ENCODE results near the gene IZUMO4.

Gene IZUMO4

DNA sequence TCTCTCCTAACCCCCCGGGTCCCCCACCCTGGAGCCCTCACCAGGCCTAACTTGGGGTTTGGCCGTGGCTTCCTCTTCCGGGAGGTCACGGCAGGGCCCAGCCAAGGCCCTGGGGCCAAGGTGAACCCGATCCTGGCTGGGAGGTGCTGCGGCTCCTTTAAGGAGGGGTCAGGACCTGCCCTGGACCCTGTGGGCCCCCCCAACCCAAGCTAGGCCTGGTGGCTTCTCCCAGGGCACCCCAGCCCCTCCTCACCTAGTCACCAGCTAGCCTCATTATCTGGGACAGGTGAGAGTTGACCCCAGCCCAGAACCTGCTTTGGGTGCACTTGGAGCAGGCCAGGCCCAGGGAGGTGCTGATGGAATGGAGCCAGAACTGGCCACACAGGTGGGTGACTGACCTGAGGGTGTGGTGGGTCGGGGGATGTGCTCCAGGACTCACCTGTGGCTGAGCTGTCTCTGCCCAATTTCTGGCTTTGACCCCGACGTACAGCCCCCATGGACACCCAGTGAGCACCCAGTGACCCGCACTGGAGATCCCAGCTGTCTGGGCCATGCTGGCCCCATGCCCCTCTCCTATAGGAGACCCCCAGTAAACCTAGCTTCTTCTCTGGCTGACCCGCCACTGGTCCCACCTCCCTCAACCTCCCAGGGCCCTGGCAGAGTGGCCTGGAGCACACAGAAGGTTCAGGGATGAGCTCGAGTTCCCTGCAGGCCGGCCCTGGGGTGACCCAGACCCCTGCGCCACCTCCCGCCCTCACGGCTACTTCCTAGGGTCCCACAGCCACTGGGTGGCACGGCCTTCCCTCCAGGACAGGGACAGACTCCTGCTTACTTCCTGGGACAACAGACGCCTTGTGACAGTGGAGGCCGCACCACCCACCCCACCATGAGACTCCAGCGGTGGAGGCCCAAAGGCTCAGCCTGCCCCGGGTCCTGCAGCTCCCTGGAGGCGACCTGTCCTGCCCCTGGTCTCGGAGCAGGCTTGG, 38.9 kb upstream of the IZUMO4 start:
- H3K4me1 ChIP-seq: peaks cover 72 to 90% (median 84%) of the 10 kb centered on the region in 10 experiments
- no peak for TF ChIP-seq Cebpa-rat (IDR thresholded peaks at IDR 0.05)
- H3K9ac ChIP-seq: peak overlapping the region; percentile 11 to 95 (median 29); a peak in 17 of 22 replicates
- H3K4me2 ChIP-seq: peak overlapping the region; percentile 58 to 100 (median 99)
- peak overlapping the region; percentile 33 to 97 (median 69); a peak in 19 of 22 replicates for H3K27ac ChIP-seq
- no peaks in the 10 kb centered on the region for H3K27me3 ChIP-seq
- no peaks in the 10 kb centered on the region for H4K20me1 ChIP-seq
- H3K9me3 ChIP-seq (replicated peaks in 1 of 11): no peaks in the 10 kb centered on the region
- H3K4me3 ChIP-seq: no peak overlapping the region
- H3K36me3 ChIP-seq: no peaks in the 10 kb centered on the region

DNA sequence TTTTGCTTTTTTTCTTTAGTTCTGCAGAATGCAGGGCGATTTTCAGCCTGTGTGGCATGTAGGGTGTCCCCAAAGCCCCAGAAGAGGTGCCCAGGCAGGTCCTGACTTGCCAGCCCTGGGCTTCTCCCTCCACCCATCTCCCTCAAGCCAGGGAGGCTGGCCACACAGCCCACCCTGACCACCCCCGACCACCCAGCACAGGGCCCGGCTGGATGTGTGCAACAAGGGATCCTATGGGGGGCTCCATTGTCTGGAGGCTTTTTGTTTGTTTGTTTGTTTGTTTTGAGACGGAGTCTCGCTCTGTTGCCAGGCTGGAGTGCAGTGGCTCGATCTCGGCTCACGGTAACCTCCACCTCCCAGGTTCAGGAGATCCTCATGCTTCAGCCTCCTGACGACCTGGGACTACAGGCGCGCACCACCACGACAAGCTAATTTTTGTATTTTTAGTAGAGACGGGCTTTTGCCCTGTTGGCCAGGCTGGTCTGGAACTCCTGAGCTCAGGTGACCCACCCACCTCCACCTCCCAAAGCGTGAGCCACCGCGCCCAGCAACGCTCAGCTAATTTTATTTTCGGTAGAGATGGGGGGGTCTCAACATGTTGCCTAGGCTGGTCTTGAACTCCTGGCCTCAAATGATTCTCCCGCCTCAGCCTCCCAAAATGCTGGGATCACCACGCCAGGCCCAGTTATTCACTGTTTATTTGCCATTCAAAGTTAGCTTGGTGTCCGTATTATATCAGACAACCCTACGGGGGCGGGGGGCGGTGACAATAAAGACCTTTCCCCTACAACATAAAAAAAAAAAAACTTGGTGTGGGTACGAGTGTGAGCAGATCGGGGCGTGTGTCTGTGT, 37.9 kb upstream of the IZUMO4 start:
- peak overlapping the region; percentile 80 to 95 (median 89); a peak in 19 of 22 replicates for H3K9ac ChIP-seq
- no peak for TF ChIP-seq Cebpa-rat (IDR thresholded peaks at IDR 0.05)
- H3K4me2 ChIP-seq: peak overlapping the region; percentile 96 to 100 (median 99)
- H3K4me1 ChIP-seq: peaks cover 74 to 93% (median 91%) of the 10 kb centered on the region in 10 experiments
- peak overlapping the region; percentile 80 to 97 (median 92); a peak in 21 of 22 replicates for H3K27ac ChIP-seq
- H3K36me3 ChIP-seq: no peaks in the 10 kb centered on the region
- no peaks in the 10 kb centered on the region for H4K20me1 ChIP-seq
- no peaks in the 10 kb centered on the region for H3K9me3 ChIP-seq (replicated peaks in 1 of 11)
- H3K4me3 ChIP-seq: peak overlapping the region in 2 of 10 experiments; percentile 68 to 71; a peak in 2 of 20 replicates
- no peaks in the 10 kb centered on the region for H3K27me3 ChIP-seq

DNA sequence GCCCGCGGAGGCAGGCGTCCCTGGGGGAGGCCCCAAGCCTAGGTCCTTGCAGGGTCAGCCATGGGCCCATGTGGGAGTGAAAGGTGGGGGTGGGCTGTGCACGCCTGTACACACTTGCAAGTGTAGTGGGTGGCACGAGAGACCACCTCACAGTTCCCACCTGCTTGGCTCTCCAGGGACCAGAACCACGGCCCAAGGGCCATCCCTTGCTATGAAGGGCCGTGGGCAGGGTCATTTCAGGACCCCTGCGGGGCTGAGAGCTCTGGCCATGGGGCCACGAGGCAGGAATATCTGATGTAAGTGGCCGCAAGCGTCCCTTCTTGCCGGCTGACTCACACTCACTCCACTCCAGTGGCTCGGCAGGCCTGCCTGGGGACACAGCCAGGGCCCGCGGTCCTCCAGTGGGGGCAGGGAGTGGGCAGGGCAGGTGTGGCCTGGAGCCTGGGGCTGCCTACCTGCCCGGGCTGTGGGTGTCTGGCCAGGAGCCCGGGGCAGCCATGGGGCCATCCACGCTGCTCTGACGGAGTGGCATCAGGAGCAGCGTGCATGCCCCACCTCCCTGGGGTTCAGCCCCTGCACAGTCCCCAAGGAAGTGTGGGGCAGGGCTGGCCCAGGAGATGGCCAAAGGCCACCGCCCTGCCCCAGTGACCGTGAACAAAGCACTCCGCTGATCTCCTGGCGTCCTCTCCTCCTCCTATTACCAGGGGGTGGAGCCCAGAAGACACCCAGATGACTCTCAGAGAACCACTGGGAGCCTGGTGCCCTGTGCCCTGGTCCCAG, 37.1 kb upstream of the IZUMO4 start:
- H3K4me3 ChIP-seq: peak overlapping the region; percentile 55 to 80 (median 68); a peak in 17 of 20 replicates
- no peak for TF ChIP-seq Cebpa-rat (IDR thresholded peaks at IDR 0.05)
- no peaks in the 10 kb centered on the region for H3K9me3 ChIP-seq (replicated peaks in 1 of 11)
- H3K4me1 ChIP-seq: peaks cover 77 to 93% (median 92%) of the 10 kb centered on the region in 10 experiments
- H3K27ac ChIP-seq: peak overlapping the region; percentile 80 to 97 (median 92)
- peak overlapping the region; percentile 80 to 95 (median 89) for H3K9ac ChIP-seq
- H3K36me3 ChIP-seq: no peaks in the 10 kb centered on the region
- no peaks in the 10 kb centered on the region for H3K27me3 ChIP-seq
- H3K4me2 ChIP-seq: peak overlapping the region; percentile 96 to 100 (median 99)
- no peaks in the 10 kb centered on the region for H4K20me1 ChIP-seq

DNA sequence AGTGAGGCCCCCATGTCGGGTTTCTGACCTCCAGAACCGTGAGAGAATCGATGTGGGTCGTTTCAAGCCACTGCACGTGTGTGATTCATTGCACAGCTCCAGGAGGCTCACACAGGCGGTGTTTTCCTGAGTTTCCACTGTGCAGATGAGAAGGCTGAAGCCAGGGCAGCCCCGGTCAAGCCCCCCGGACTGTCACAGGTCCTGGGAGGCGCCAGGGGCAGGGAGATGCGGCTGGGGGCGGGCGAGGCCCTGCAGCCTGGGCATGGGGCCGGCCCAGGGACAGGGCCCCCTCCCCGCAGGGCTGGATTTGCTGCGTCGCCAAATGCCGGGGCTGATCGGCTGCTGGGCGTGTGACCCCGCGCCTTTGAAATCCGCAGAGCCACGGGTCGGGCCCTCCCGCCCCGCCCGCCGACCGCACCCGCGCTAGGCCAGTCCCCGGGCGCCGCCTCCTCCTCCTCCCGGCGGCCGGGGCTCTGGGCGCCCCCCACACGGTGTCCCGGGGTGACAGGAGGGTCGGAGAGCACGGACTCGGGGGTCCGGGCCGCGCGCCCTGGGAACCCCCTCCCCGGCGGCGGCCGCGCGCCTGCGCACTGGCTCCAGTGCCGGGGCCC, 35.7 kb upstream of the IZUMO4 start:
- peak overlapping the region; percentile 55 to 80 (median 68) for H3K4me3 ChIP-seq
- peaks cover 68 to 87% (median 84%) of the 10 kb centered on the region in 10 experiments for H3K4me1 ChIP-seq
- no peaks in the 10 kb centered on the region for H3K27me3 ChIP-seq
- H3K4me2 ChIP-seq: peak overlapping the region; percentile 96 to 100 (median 99)
- H4K20me1 ChIP-seq: no peaks in the 10 kb centered on the region
- TF ChIP-seq Cebpa-rat (IDR thresholded peaks at IDR 0.05): no peak
- peak overlapping the region; percentile 80 to 97 (median 92) for H3K27ac ChIP-seq
- H3K9me3 ChIP-seq (replicated peaks in 1 of 11): no peaks in the 10 kb centered on the region
- no peaks in the 10 kb centered on the region for H3K36me3 ChIP-seq
- peak overlapping the region; percentile 80 to 95 (median 89) for H3K9ac ChIP-seq

DNA sequence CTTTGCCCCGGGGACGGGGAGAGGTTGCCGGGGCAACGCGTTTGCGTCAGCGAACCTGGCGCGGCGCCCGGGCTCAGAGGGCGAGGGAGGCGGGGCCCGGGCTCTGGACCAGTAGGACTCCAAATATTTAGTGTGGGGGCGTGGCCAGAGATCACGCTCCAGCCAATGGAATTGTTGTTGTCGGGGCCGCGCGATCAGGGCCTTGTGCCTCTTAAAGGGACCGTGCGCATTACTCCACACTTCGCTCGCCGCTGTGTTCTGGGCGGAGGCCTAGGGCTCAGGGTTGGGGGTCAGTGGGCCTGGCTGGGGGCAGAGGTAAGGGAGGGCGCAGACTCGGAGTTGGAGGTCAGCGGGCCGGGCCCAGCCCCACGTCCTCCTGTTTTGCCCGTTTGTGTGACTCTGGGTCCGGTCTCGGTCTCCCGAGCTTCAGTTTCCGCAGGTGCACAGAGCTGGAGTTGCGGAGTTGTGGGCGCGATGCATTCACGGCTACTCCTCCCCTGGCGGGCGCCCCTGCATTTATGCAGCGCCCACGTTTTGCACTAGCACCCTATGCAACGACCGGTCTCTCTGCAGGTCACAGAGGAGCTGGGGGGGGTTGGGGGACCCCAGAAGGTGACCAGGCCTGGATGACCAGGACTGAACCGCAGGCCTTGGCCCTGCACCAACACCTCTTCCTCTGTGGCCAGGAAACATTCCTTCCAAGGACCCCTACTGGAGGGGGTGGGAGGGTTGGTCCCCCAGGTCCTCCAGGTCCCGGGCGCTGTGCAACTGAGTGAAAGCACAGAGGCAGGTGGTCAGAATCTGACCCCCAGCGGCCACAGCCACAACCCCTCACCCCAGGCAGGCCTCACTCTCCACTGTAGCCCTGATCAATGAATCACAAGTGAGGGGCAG, 35.0 kb upstream of the IZUMO4 start:
- Histone ChIP-seq H3K4me3 (peak overlapping the region; percentile 55 to 80 (median 68)), H3K4me2 (peak overlapping the region; percentile 96 to 100 (median 99)), H4K20me1 (no peaks in the 10 kb centered on the region), H3K36me3 (no peaks in the 10 kb centered on the region), H3K4me1 (peaks cover 63 to 81% (median 78%) of the 10 kb centered on the region in 10 experiments), H3K27ac (peak overlapping the region; percentile 80 to 97 (median 92)), H3K9me3 (replicated peaks in 1 of 11) (no peaks in the 10 kb centered on the region), H3K9ac (peak overlapping the region; percentile 80 to 95 (median 89)), H3K27me3 (no peaks in the 10 kb centered on the region)
- 0 out of 22 replicates have a peak, but pooled peaks of 1 of the 11 experiments have one; percentile 9 for TF ChIP-seq Cebpa-rat (IDR thresholded peaks at IDR 0.05)

DNA sequence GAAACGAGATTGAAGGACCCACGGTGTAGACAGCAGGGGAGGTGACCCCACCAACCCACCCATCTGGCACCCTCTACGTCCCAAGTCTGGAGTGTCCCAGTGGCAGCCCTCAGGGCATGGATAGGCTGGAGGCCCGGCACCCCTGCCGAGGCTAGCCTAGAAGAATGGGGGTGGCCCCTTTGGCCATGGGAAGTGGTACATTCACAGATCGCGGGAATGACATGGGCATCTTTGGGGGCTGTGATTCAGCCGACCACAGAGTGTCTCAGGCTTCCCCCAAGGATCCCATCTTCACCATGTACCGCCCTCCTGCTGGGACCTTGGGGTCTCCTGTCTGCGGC, 34.4 kb upstream of the IZUMO4 start:
- Histone ChIP-seq H4K20me1 (no peaks in the 10 kb centered on the region), H3K9me3 (replicated peaks in 1 of 11) (no peaks in the 10 kb centered on the region), H3K9ac (peak overlapping the region; percentile 80 to 95 (median 89); a peak in 21 of 22 replicates), H3K27ac (peak overlapping the region in 10 of 11 experiments; percentile 88 to 97 (median 92); a peak in 18 of 22 replicates), H3K4me3 (peak overlapping the region; percentile 55 to 80 (median 68)), H3K27me3 (no peaks in the 10 kb centered on the region), H3K36me3 (no peaks in the 10 kb centered on the region), H3K4me2 (peak overlapping the region; percentile 91 to 100 (median 99)), H3K4me1 (peaks cover 56 to 78% (median 72%) of the 10 kb centered on the region in 10 experiments)
- TF ChIP-seq Cebpa-rat (IDR thresholded peaks at IDR 0.05): no peak

DNA sequence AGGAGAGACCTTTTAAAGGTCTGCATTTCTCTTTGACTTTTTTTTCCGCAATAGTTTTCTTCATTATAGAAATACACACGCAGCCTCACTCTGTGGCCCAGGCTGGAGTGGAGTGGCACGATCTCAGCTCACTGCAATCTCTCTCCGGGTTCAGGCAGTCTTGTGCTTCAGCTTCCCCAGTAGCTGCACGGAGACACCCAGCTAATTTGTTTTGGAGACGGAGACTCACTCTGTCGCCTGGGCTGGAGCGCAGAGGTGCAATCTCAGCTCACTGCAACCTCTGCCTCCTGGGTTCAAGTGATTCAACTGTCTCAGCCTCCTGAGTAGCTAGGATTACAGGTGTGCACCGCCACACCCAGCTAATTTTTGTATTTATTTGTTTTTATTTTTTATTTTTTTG, 33.9 kb upstream of the IZUMO4 start:
- H3K27ac ChIP-seq: peak overlapping the region in 5 of 11 experiments; percentile 90 to 92 (median 91); a peak in 6 of 22 replicates
- H3K4me1 ChIP-seq: peaks cover 52 to 74% (median 69%) of the 10 kb centered on the region in 10 experiments
- peak overlapping the region in 4 of 11 experiments; percentile 88 to 90 (median 89); a peak in 6 of 22 replicates for H3K9ac ChIP-seq

More for the DNA sequence above, 33.9 kb upstream of the IZUMO4 start:
- no peaks in the 10 kb centered on the region for H3K36me3 ChIP-seq
- peak overlapping the region in 1 of 10 experiments; percentile 68; a peak in 1 of 20 replicates for H3K4me3 ChIP-seq
- H3K4me2 ChIP-seq: peak overlapping the region; percentile 91 to 100 (median 99)
- no peak for TF ChIP-seq Cebpa-rat (IDR thresholded peaks at IDR 0.05)
- H4K20me1 ChIP-seq: peaks cover 0 to 3% (median 0%) of the 10 kb centered on the region in 11 experiments; a peak in 1 of 22 replicates
- no peaks in the 10 kb centered on the region for H3K27me3 ChIP-seq
- no peaks in the 10 kb centered on the region for H3K9me3 ChIP-seq (replicated peaks in 1 of 11)

Data from BLaER1 treated with 17β-estradiol and CSF1 and Interleukin-3, amounts not matched to agents 10 nM and 100 nM (cell line).